Glutamatergic neuron (in vitro differentiated cells): Measurements from ENCODE around the gene CLSTN2. TPM values are rescaled to one million over a fixed set of nuclear protein-coding genes. Genes with fewer than 3 reads are reported as not detected.

Experiments used
- DNase-seq: peaks from one replicate; pipeline ENCODE4 v3.0.0; 2022
- H3K27ac Mint-ChIP-seq: one replicate; pipeline ENCODE4 v1.8.0; 2020; ENCODE audit warnings: mild to moderate bottlenecking, mixed read lengths, inconsistent platforms; ENCODE audit not compliant: unreplicated experiment
- H3K27me3 Mint-ChIP-seq: one replicate; pipeline ENCODE4 v1.8.0; 2020; ENCODE audit warnings: mild to moderate bottlenecking, moderate library complexity, mixed read lengths, inconsistent platforms; ENCODE audit not compliant: unreplicated experiment
- H3K36me3 Mint-ChIP-seq: one replicate; pipeline ENCODE4 v1.8.0; 2020; ENCODE audit warnings: mild to moderate bottlenecking, mixed read lengths, inconsistent platforms; ENCODE audit not compliant: unreplicated experiment
- H3K4me1 Mint-ChIP-seq: one replicate; pipeline ENCODE4 v1.8.0; 2020; ENCODE audit warnings: mild to moderate bottlenecking, low read depth, mixed read lengths, inconsistent platforms; ENCODE audit not compliant: unreplicated experiment
- H3K4me3 Mint-ChIP-seq: one replicate; pipeline ENCODE4 v1.8.0; 2020; ENCODE audit warnings: mild to moderate bottlenecking, mixed read lengths, inconsistent platforms; ENCODE audit not compliant: unreplicated experiment
- H3K9me3 Mint-ChIP-seq: one replicate; pipeline ENCODE4 v1.8.0; 2020; ENCODE audit warnings: mild to moderate bottlenecking, moderate library complexity, mixed read lengths, inconsistent platforms; ENCODE audit not compliant: unreplicated experiment
- CTCF ChIP-seq: fragments of 200-600 bp; sonication (generic); IDR thresholded peaks from one replicate; pipeline ENCODE4 v1.5.0; 2021; ENCODE audit not compliant: partially characterized antibody, unreplicated experiment
- total RNA-seq: library from RNA; stranded (reverse); fragmentation: NEBNext Ultra II Directional; extraction: Animal tissue kit (Norgen Biotek cat#: 25700); gene quantifications from one replicate; pipeline ENCODE4 v1.2.1, GENCODE V29; 2021; ENCODE audit not compliant: unreplicated experiment

The CLSTN2 gene
- total RNA-seq, 1 donor from 2014 or later: 3.1 TPM

GRCh38 chr3:140573011-140573410, 638.0 kb downstream of the CLSTN2 start:
- H3K27me3 Mint-ChIP-seq: no peaks in the 10 kb centered on the region
- H3K9me3 Mint-ChIP-seq: no peaks in the 10 kb centered on the region
- DNase-seq: no peak
- no peak for TF ChIP-seq CTCF
- H3K4me3 Mint-ChIP-seq: no peak overlapping the region
- no peak overlapping the region for H3K27ac Mint-ChIP-seq
- H3K36me3 Mint-ChIP-seq: no peaks in the 10 kb centered on the region
- H3K4me1 Mint-ChIP-seq: peaks cover 4% of the 10 kb centered on the region

GRCh38 chr3:140574375-140574774, 639.4 kb downstream of the CLSTN2 start:
- no peak for DNase-seq
- Mint-ChIP-seq H3K27ac (no peak overlapping the region), H3K4me1 (peaks cover 3% of the 10 kb centered on the region), H3K27me3 (no peaks in the 10 kb centered on the region), H3K36me3 (no peaks in the 10 kb centered on the region), H3K9me3 (no peaks in the 10 kb centered on the region), H3K4me3 (no peak overlapping the region)
- no peak for TF ChIP-seq CTCF

- Mint-ChIP-seq H3K4me3 (no peak overlapping the region), H3K27ac (no peak overlapping the region), H3K36me3 (no peaks in the 10 kb centered on the region), H3K4me1 (peaks cover 3% of the 10 kb centered on the region), H3K27me3 (peaks cover 2% of the 10 kb centered on the region), H3K9me3 (no peaks in the 10 kb centered on the region)
- TF ChIP-seq CTCF: no peak
- DNase-seq: no peak
These were observed 641.5 kb downstream of the CLSTN2 start for GRCh38 chr3:140576449-140576848.

- no peaks in the 10 kb centered on the region for H3K36me3 Mint-ChIP-seq
- H3K27me3 Mint-ChIP-seq: peaks cover 2% of the 10 kb centered on the region
- TF ChIP-seq CTCF: no peak
- no peak overlapping the region for H3K4me3 Mint-ChIP-seq
- H3K9me3 Mint-ChIP-seq: no peaks in the 10 kb centered on the region
- DNase-seq: no peak
- H3K4me1 Mint-ChIP-seq: peaks cover 4% of the 10 kb centered on the region
- H3K27ac Mint-ChIP-seq: no peak overlapping the region
These were observed 642.9 kb downstream of the CLSTN2 start for GRCh38 chr3:140577911-140578310.

- Mint-ChIP-seq H3K27ac (no peak overlapping the region), H3K4me3 (no peak overlapping the region), H3K4me1 (peaks cover 3% of the 10 kb centered on the region), H3K9me3 (peaks cover 2% of the 10 kb centered on the region), H3K27me3 (peaks cover 3% of the 10 kb centered on the region), H3K36me3 (no peaks in the 10 kb centered on the region)
- DNase-seq: no peak
- peak; percentile 23 for TF ChIP-seq CTCF
These were observed 644.3 kb downstream of the CLSTN2 start for GRCh38 chr3:140579260-140579659.
